H1 (cell line): ENCODE data around the gene SLC2A1. TPM values are rescaled to one million over a fixed set of nuclear protein-coding genes. Genes with fewer than 3 reads are reported as not detected.

ENCODE experiments used
- EP300 ChIP-seq, 2 experiments: IDR thresholded peaks; 1 replicate in 1 of 2; 2 replicates in 1 of 2; pipeline ENCODE4 v1.6.1; 2011 to 2012; ENCODE audit warnings: low read depth in 2 of 2, low read length in 2 of 2, mild to moderate bottlenecking in 2 of 2, borderline replicate concordance in 1 of 2, inconsistent platforms in 1 of 2, moderate library complexity in 1 of 2
- polyA plus RNA-seq, 7 experiments: library from polyadenylated mRNA; depleted of rRNA in 3 of 7; stranded (reverse) in 5 of 7; unstranded in 2 of 7; fragments of >200 nt in 5 of 7; fragments of 200-250 nt in 2 of 7; gene quantifications; 1 replicate in 5 of 7; 2 replicates in 1 of 7; 4 replicates in 1 of 7; pipeline versions ENCODE4 v1.2.1 to v1.2.3, GENCODE V29; 2011 to 2013; ENCODE audit warnings: missing spikeins in 2 of 7, mixed read lengths in 2 of 7
- total RNA-seq: library from RNA; stranded (reverse); fragmentation: NEBNext Ultra II Directional; extraction: Animal tissue kit (Norgen Biotek cat#: 25700); gene quantifications from 2 replicates; pipeline ENCODE4 v1.2.1, GENCODE V29; 2021

The SLC2A1 gene
- total and polyA plus RNA-seq, 2 of the 8 experiments (the other 6 are each of a cell fraction or from before 2014, with no cell fraction given) = 230 to 308 TPM

GRCh38 chr1:42965378-42965777, 6.7 kb upstream of the SLC2A1 start (continued):
- no peak for TF ChIP-seq EP300 (IDR thresholded peaks at IDR 0.05; ENCODE audit: borderline replicate concordance in 1 of 2, low read depth in 2 of 2, low read length in 2 of 2)
